Type B pancreatic cell (in vitro differentiated cells): ENCODE results near the gene FOXM1. TPM values are rescaled to one million over a fixed set of nuclear protein-coding genes. Genes with fewer than 3 reads are reported as not detected.

ENCODE experiments used
- DNase-seq: peaks from one replicate; pipeline ENCODE4 v3.0.0; 2021; ENCODE audit warnings: mixed read lengths; ENCODE audit not compliant: unreplicated experiment; ENCODE audit errors: extremely low spot score
- H3K27ac Mint-ChIP-seq: 2 replicates; pipeline ENCODE4 v1.8.0; 2021; ENCODE audit warnings: mild to moderate bottlenecking, mixed read lengths
- H3K27me3 Mint-ChIP-seq: 2 replicates; pipeline ENCODE4 v1.8.0; 2021; ENCODE audit warnings: mixed read lengths
- H3K36me3 Mint-ChIP-seq: 2 replicates; pipeline ENCODE4 v1.8.0; 2021; ENCODE audit warnings: mixed read lengths
- H3K4me1 Mint-ChIP-seq: one replicate; pipeline ENCODE4 v1.8.0; 2021; ENCODE audit warnings: mixed read lengths; ENCODE audit not compliant: unreplicated experiment
- H3K4me3 Mint-ChIP-seq: 2 replicates; pipeline ENCODE4 v1.8.0; 2021; ENCODE audit warnings: mild to moderate bottlenecking, mixed read lengths
- H3K9me3 Mint-ChIP-seq: 2 replicates; pipeline ENCODE4 v1.8.0; 2021; ENCODE audit warnings: mixed read lengths
- total RNA-seq: library from RNA; stranded (reverse); gene quantifications from 2 replicates; pipeline ENCODE4 v1.2.1, GENCODE V29; 2021; ENCODE audit warnings: low replicate concordance
- TF ChIP-seq, protein P1 (sequence below): fragments of 200-600 bp; sonication (generic); conservative IDR thresholded peaks from 2 replicates; pipeline ENCODE4 v1.5.0; 2021; ENCODE audit warnings: antibody characterized with exemption, mild to moderate bottlenecking

Gene FOXM1
- total RNA-seq, 1 donor from 2014 or later: 68.6 TPM

DNA sequence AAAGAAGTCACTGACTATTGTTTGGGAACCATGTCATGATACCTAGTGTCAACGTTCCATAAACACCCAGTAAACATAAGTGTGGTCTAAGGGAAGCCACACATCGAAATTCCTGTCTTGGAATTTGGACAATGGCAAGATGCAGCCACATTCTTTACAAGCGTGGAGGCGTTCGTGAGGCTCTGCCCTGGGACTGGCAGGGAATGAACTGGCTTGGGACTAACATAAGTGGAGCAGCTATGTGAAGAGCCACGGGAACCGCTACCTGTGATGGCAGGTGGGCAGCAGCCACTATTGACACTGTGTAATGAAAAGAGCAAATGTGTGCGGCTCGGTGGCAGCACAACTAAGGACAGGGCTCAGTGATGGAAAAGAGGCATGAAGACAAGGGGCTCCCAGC lies 32.2 kb downstream of the FOXM1 start:
- no peak overlapping the region for H3K4me3 Mint-ChIP-seq
- DNase-seq: no peak
- H3K27ac Mint-ChIP-seq: peak overlapping the region; percentile 10

DNA sequence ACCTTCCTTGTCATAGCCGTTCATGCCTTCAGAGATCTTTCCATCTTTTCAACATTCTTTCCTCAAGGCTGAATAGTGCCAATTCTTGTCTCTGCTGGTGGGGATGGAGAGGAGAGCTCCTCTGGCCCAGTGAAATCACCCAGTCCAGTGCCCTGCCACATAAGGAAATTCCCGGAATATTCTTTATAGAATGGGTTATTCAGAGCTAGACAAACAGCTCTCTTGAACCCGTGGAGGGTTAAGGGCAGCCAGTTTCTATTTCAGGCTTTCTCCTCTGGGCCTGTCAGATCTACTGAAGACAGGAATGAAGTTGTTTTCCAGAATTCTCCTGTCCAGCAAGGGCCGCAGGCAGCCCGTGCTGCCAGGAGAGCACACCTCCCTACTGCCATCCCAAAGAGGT lies 34.0 kb downstream of the FOXM1 start:
- Mint-ChIP-seq H3K27ac (no peak overlapping the region), H3K4me1 (peaks cover 16% of the 10 kb centered on the region), H3K27me3 (no peaks in the 10 kb centered on the region), H3K36me3 (peaks cover 22% of the 10 kb centered on the region), H3K9me3 (no peaks in the 10 kb centered on the region), H3K4me3 (no peak overlapping the region)
- DNase-seq: no peak
- TF ChIP-seq, protein P1, sequence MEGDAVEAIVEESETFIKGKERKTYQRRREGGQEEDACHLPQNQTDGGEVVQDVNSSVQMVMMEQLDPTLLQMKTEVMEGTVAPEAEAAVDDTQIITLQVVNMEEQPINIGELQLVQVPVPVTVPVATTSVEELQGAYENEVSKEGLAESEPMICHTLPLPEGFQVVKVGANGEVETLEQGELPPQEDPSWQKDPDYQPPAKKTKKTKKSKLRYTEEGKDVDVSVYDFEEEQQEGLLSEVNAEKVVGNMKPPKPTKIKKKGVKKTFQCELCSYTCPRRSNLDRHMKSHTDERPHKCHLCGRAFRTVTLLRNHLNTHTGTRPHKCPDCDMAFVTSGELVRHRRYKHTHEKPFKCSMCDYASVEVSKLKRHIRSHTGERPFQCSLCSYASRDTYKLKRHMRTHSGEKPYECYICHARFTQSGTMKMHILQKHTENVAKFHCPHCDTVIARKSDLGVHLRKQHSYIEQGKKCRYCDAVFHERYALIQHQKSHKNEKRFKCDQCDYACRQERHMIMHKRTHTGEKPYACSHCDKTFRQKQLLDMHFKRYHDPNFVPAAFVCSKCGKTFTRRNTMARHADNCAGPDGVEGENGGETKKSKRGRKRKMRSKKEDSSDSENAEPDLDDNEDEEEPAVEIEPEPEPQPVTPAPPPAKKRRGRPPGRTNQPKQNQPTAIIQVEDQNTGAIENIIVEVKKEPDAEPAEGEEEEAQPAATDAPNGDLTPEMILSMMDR: no peak

More for the DNA sequence above, 32.2 kb downstream of the FOXM1 start:
- no peaks in the 10 kb centered on the region for H3K27me3 Mint-ChIP-seq
- H3K4me1 Mint-ChIP-seq: peaks cover 30% of the 10 kb centered on the region
- TF ChIP-seq, protein P1: no peak
- peaks cover 17% of the 10 kb centered on the region for H3K36me3 Mint-ChIP-seq
- H3K9me3 Mint-ChIP-seq: no peaks in the 10 kb centered on the region

DNA sequence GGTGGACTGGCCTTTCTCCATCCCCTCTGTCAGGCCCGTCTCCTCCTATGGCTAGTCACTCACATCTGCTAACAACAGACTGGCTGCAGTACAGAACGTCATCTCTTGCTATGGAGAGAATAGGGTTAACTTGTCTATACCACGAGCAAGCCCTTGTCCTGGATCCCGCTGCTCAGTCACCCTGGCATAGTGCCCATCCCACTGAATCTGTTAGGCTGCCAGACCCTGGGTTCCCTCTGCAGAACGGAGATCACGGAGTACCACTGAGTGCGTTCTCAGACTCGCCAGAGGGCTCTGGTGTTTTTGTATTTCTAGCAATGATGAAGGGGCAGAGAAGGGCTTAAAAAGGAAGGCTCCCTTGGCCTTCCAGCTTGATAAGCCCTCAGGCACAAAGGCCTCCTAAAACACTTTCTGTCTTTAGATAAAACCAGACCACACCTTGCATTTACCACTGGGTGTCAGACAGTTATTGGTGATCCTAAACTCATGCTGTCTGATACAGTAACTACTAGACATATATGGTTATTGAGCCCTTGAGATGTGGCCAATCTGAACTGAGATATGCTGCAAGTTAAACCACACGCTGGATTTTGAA lies 35.8 kb downstream of the FOXM1 start:
- H3K36me3 Mint-ChIP-seq: peaks cover 18% of the 10 kb centered on the region
- no peaks in the 10 kb centered on the region for H3K27me3 Mint-ChIP-seq
- H3K4me3 Mint-ChIP-seq: no peak overlapping the region
- no peak overlapping the region for H3K27ac Mint-ChIP-seq
- TF ChIP-seq, protein P1: no peak
- peaks cover 12% of the 10 kb centered on the region for H3K4me1 Mint-ChIP-seq
- DNase-seq: no peak
- no peaks in the 10 kb centered on the region for H3K9me3 Mint-ChIP-seq

DNA sequence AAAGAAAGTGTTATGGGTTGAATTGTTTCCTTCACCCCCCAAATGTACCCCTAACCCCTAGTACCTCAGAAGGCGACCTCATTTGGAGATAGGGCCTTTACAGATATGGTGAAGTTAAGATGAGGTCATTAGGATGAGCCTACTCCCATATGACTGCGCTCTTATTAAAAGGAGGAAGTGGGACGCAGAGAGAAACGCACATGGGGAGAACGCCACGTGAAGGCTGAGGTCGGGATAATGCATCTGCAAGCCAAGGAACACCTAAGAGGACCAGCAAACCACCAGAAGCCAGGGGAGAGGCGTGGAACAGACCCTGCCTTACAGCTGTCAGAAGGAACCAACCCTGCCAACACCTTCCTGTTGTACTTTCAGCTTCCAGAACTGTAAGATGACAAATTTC lies 40.4 kb downstream of the FOXM1 start:
- no peak overlapping the region for H3K4me3 Mint-ChIP-seq
- H3K4me1 Mint-ChIP-seq: peaks cover 21% of the 10 kb centered on the region
- no peak for DNase-seq
- H3K27me3 Mint-ChIP-seq: peaks cover 6% of the 10 kb centered on the region
- no peak overlapping the region for H3K27ac Mint-ChIP-seq
- TF ChIP-seq, protein P1: no peak
- H3K9me3 Mint-ChIP-seq: no peaks in the 10 kb centered on the region
- H3K36me3 Mint-ChIP-seq: peaks cover 19% of the 10 kb centered on the region

DNA sequence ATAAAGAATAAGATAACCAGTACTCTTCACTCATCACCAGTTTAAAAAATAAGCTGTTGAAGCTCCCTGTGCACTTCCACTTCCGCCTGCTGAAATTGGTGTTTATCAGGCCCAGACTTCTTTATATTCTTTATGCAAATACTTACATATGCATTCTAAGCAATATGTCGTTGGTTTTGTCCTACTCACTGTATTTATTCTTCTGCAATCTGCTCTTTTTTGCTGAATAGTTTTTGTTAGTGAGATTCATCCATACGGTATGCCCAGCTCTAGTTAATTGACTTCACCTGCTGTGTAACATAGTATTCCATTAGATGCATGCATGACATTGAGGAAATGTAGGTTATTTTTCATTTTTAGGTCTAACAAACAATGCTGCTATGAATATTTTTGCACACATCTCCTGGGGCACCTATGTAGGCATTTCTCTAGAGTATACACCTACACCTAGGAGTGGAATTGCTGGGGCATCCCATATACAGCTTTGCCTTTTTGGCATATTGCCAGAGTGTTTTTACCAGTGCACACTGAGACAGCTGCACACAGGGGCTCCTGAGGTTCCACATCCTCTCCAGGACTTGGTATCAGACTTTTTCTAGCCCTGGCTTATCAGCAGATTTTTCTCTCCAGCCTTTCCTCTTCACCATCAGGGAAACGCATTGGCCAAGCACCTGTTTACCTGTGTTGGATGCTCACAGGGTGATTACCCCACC lies 41.1 kb downstream of the FOXM1 start:
- Mint-ChIP-seq H3K27me3 (peaks cover 6% of the 10 kb centered on the region), H3K4me3 (no peak overlapping the region), H3K9me3 (no peaks in the 10 kb centered on the region), H3K4me1 (peaks cover 21% of the 10 kb centered on the region), H3K36me3 (peaks cover 21% of the 10 kb centered on the region), H3K27ac (no peak overlapping the region)
- TF ChIP-seq, protein P1: no peak
- no peak for DNase-seq
